Pancreas (tissue), 10 donors: Measurements from ENCODE around the gene TNFSF9. TPM values are rescaled to one million over a fixed set of nuclear protein-coding genes. Genes with fewer than 3 reads are reported as not detected.
"Not testable (repeated sequence)": the region's sequence is repeated elsewhere in the genome, so short reads cannot be mapped to it uniquely, and the experiment has no call there.

Source experiments
- ATAC-seq, 4 donors: fragments of 200-7000 bp; cut with Tn5 transposase; one replicate each; pipeline versions ENCODE4 v1.8.0 to v1.9.1; 2020; ENCODE audit warnings: mild to moderate bottlenecking in 4 of 4, moderate library complexity in 4 of 4
- DNase-seq, 6 donors: peaks; one replicate each; pipeline ENCODE4 v3.0.0-alpha.2; 2020
- FAIRE-seq: peaks from 2 replicates; lab custom pipeline; 2012; peaks lifted over from hg19 to GRCh38; lab: Jason Lieb, UNC
- H3K27ac ChIP-seq, 4 donors: fragments of 200-600 bp; sonication (generic); 1 replicate in 3 of 4; 2 replicates in 1 of 4; pipeline versions ENCODE4 v1.5.0 to v1.8.0; 2020
- H3K27me3 ChIP-seq, 4 donors: fragments of 200-600 bp; one replicate each; pipeline ENCODE4 v1.8.0; 2021
- H3K36me3 ChIP-seq, 3 donors: fragments of 200-600 bp; sonication (generic) in 1 of 3; one replicate each; pipeline versions ENCODE4 v1.5.0 to v1.8.0; 2020 to 2021
- H3K4me1 ChIP-seq, 3 donors: fragments of 200-600 bp; one replicate each; pipeline ENCODE4 v1.8.0; 2021
- H3K4me3 ChIP-seq, 4 donors: fragments of 200-600 bp; sonication (generic) in 2 of 4; one replicate each; pipeline versions ENCODE4 v1.5.0 to v1.8.0; 2020 to 2021
- H3K9me3 ChIP-seq, 4 donors: fragments of 200-600 bp; one replicate each; pipeline ENCODE4 v1.8.0; 2021
- CTCF ChIP-seq, 4 donors: fragments of 200-600 bp; sonication (generic) in 3 of 4; IDR thresholded peaks; one replicate each; pipeline versions ENCODE4 v1.5.0 to v1.8.0; 2021; ENCODE audit warnings: antibody characterized with exemption in 4 of 4
- WGBS, 2 donors: extraction: QIAGEN DNeasy Blood & Tissue Kit; methylation state at CpG; one replicate each; pipeline ENCODE4 v1.1.7; 2013; 5-methylcytosine and 5-hydroxymethylcytosine counted together
- intact Hi-C, 3 donors: fragments of 100-400 bp; cut with DNase I; formaldehyde crosslinking; loops; one replicate each; pipeline versions ENCODE4 v1.11.1 to v1.14.2; 2022
- polyA plus RNA-seq, 2 donors: library from polyadenylated mRNA; stranded (reverse); fragments of 200-250 nt; gene quantifications; one replicate each; pipeline ENCODE4 v1.2.3, GENCODE V29; 2013
- total RNA-seq, 6 donors: library from RNA; stranded (reverse); fragmentation: NEBNext Ultra II Directional in 4 of 6; extraction: Animal tissue kit (Norgen Biotek cat#: 25700) in 4 of 6; gene quantifications; one replicate each; pipeline versions ENCODE4 v1.2.1 to v1.2.4, GENCODE V29; 2021 to 2023
- donor health status: healthy with polysubstance abuse.
- donor health status: DM: no; HTN: no; CAD: no; lungs with moderate emphysema.
- donor health status: DM: no; HTN: no; CAD: no.
- donor health status: control.
- donor health status: control.
- donor health status: Bipolar disorder and iron deficiency.
- donor health status: DM: yes; HTN: yes; CAD: no.
- donor health status: DM: no; HTN: no; CAD: no.
- donor health status: DM: no; HTN: no; CAD: no.
- donor health status: DM: yes; HTN: yes; CAD: no.

Gene TNFSF9
- total and polyA plus RNA-seq, 8 donors: 0.12 to 1.1 (median 0.20) TPM; not detected in 4

GRCh38 chr19:6535558-6536137 lies 4.8 kb downstream of the TNFSF9 start:
- TF ChIP-seq CTCF (IDR thresholded peaks at IDR 0.05): no peak
- Histone ChIP-seq H3K27ac (no peak overlapping the region), H3K36me3 (no peaks in the 10 kb centered on the region), H3K4me3 (no peak overlapping the region), H3K9me3 (no peaks in the 10 kb centered on the region), H3K4me1 (peaks cover 0 to 5% (median 0%) of the 10 kb centered on the region in 3 donors), H3K27me3 (no peaks in the 10 kb centered on the region)
- ATAC-seq (no peak), DNase-seq (peak in 1 of 6 donors; percentile 10), FAIRE-seq (no peak)
- intact Hi-C loops: no loop called here
- 83 to 89% methylated on average over 10 of the region's 10 CpGs for WGBS, 2 donors

- no peak for DNase-seq
- intact Hi-C loops: no loop called here
- TF ChIP-seq CTCF (IDR thresholded peaks at IDR 0.05): no peak
- Histone ChIP-seq H3K27ac (no peak overlapping the region), H3K4me3 (no peak overlapping the region), H3K36me3 (no peaks in the 10 kb centered on the region), H3K9me3 (no peaks in the 10 kb centered on the region), H3K27me3 (no peaks in the 10 kb centered on the region), H3K4me1 (no peaks in the 10 kb centered on the region)
- no peak for FAIRE-seq
- no peak for ATAC-seq
- 69 to 83% methylated on average over 6 of the region's 6 CpGs for WGBS, 2 donors
Observed at GRCh38 chr19:6539514-6539913, 8.7 kb downstream of the TNFSF9 start.

GRCh38 chr19:6540918-6541689 lies 10.3 kb downstream of the TNFSF9 start:
- TF ChIP-seq CTCF (IDR thresholded peaks at IDR 0.05): no peak
- no peak overlapping the region for H3K4me3 ChIP-seq
- no peak for ATAC-seq
- no peaks in the 10 kb centered on the region for H3K4me1 ChIP-seq
- 55 to 70% methylated on average over 13 of the region's 13 CpGs for WGBS, 2 donors
- no peaks in the 10 kb centered on the region for H3K36me3 ChIP-seq
- intact Hi-C loops: no loop called here
- no peak for FAIRE-seq
- DNase-seq: no peak
- no peak overlapping the region for H3K27ac ChIP-seq
- H3K27me3 ChIP-seq: no peaks in the 10 kb centered on the region
- H3K9me3 ChIP-seq: no peaks in the 10 kb centered on the region

- no peak for TF ChIP-seq CTCF (IDR thresholded peaks at IDR 0.05)
- Histone ChIP-seq H3K4me1 (no peaks in the 10 kb centered on the region), H3K4me3 (no peak overlapping the region), H3K27ac (no peak overlapping the region), H3K9me3 (no peaks in the 10 kb centered on the region), H3K27me3 (no peaks in the 10 kb centered on the region), H3K36me3 (no peaks in the 10 kb centered on the region)
- intact Hi-C loops: no loop called here
- no peak for ATAC-seq
- no peak for FAIRE-seq
- WGBS, 2 donors: 58 to 68% methylated on average over 11 of the region's 11 CpGs
- DNase-seq: no peak
Observed at GRCh38 chr19:6543866-6544347, 13.1 kb downstream of the TNFSF9 start.

- DNase-seq, intact Hi-C loops, ATAC-seq: not testable (repeated sequence)
Observed at GRCh38 chr19:6550679-6551078, 19.9 kb downstream of the TNFSF9 start.

More at GRCh38 chr19:6550679-6551078, 19.9 kb downstream of the TNFSF9 start:
- FAIRE-seq, H3K4me3 ChIP-seq, H3K36me3 ChIP-seq, H3K4me1 ChIP-seq, H3K27ac ChIP-seq, H3K27me3 ChIP-seq, H3K9me3 ChIP-seq: not testable (repeated sequence)
- WGBS, 2 donors: 69 to 73% methylated on average over 6 of the region's 6 CpGs
